Uterus (tissue), 2 donors: ENCODE measurements around the gene ELOVL5.

Experiments used
- CTCF ChIP-seq, 4 experiments: fragments of 200-600 bp in 2 of 4; fragments of 450-650 bp in 2 of 4; sonication (generic) in 2 of 4; IDR thresholded peaks; one replicate each; pipeline ENCODE4 v1.5.1; 2016 to 2019; ENCODE audit warnings: antibody characterized with exemption in 4 of 4, mild to moderate bottlenecking in 2 of 4, moderate library complexity in 1 of 4
- POLR2A ChIP-seq, 2 donors: fragments of 450-650 bp; IDR thresholded peaks; one replicate each; pipeline ENCODE4 v1.6.1; 2016; ENCODE audit warnings: antibody characterized with exemption in 2 of 2, mild to moderate bottlenecking in 1 of 2, moderate library complexity in 1 of 2

- TF ChIP-seq POLR2A (IDR thresholded peaks at IDR 0.05) (no peak), CTCF (IDR thresholded peaks at IDR 0.05) (no peak)
These were observed 79.7 kb downstream of the ELOVL5 start for GRCh38 chr6:53268858-53269608.
